HG03442 (cell line): ENCODE data around the gene DTWD2.
"Not testable (repeated sequence)": the region's sequence is repeated elsewhere in the genome, so short reads cannot be mapped to it uniquely, and the experiment has no call there.

ENCODE experiments used
- ATAC-seq: cut with Tn5 transposase; IDR thresholded peaks from one replicate; pipeline ENCODE4 v1.9.1; 2021; ENCODE audit warnings: mild to moderate bottlenecking, moderate library complexity; ENCODE audit not compliant: unreplicated experiment

DTWD2 gene

GRCh38 chr5:118883362-118883761, 105.0 kb downstream of the DTWD2 start:
- ATAC-seq, result peak; percentile 73

DNA sequence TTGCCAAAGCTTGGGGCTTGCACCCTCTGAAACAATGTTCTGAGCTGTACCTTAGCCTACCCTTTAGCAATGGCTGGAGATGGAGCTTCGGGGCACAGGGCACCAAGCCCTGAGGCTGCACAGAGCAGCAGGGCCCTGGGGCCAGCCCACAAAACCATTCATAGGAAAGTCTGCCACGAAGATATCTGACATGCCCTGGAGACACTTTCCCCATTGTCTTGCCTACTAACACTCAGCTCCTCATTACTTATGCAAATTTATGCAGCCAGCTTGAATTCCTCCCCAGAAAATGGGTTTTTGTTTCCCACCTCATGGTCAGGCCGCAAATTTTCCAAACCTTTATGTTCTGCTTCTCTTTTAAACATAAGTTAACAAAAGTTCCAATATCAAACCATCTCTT, 105.7 kb downstream of the DTWD2 start:
- ATAC-seq, result no peak

- not testable (repeated sequence) for ATAC-seq
Measured at GRCh38 chr5:118876852-118877251, 111.5 kb downstream of the DTWD2 start.

DNA sequence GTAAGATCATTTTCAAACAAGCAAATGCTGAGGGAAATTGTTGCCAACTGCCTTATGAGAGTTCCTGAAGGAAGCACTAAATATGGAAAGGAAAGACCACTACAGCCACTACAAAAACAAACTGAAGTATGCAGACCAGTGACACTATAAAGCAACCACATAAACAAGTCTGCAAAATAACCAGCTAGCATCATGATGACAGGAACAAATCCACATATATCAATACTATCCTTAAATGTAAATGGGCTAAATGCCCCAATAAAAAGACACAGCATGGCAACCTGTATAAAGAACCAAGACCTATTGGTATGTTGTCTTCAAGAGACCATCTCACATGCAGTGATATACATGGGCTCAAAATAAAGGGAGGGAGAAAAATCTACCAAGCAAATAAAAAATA, 113.2 kb downstream of the DTWD2 start:
- ATAC-seq, result no peak

- no peak for ATAC-seq
Measured at GRCh38 chr5:118873417-118873816, 114.9 kb downstream of the DTWD2 start.

- no peak for ATAC-seq
Measured at GRCh38 chr5:118863345-118863744, 125.0 kb downstream of the DTWD2 start.

DNA sequence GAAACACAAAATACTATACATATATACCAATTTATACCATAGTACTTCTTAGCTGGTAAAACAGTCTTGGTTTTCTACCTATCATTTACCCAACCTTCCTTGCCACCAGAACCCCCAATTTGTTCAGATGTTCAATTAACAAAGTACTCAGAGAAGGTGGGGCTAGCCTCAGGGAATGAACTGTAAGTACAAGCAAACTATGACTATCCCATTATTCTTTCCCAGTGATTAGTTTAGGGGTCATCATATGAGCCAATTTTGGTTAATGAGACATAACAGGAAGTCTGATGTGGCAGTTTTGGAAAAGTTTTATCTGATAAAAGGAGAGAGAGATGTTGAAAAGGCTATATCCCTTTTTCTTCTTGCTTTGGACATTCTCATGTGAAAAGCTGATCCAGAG, 125.8 kb downstream of the DTWD2 start:
- ATAC-seq, result no peak

DNA sequence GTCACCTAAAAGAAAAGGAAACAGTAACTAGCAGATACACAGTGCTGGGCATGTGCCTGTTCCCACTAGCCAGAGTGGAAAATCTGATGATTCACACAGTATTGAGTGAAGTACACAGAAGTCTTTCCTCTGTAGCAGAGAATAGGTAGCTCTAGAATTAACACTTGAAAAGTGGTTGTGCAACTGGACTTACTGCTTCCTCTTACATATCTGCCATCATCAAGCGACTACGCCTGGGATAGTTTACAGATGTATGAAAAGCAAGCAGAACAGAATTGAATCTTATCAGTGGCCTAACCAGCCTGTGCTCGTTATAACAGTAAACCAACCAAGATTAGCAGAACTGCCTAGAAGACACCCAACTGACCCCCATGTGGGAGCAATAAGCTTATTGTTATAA, 130.6 kb downstream of the DTWD2 start:
- no peak for ATAC-seq

DNA sequence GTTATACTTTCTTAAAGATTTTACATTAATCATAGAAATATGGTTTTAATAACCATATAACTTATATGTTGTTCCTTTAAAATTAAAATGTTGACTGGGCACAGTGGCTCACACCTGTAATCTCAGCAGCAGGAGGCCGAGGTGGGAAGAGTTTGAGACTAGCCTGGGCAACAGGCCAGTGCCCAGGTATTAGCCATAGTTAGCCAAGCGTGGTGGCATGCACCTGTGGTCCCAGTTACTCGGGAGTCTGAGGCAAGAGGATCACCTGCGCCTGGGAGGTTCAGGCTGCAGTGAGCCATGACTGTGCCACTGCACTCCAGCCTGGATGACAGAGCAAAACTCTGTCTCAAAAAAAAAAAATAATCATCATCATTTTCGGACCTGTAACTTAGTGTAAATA, 133.5 kb downstream of the DTWD2 start:
- ATAC-seq, result no peak

GRCh38 chr5:118851785-118852184, 136.6 kb downstream of the DTWD2 start:
- ATAC-seq, result not testable (repeated sequence)

- ATAC-seq, result not testable (repeated sequence)
Measured at GRCh38 chr5:118849507-118849906, 138.8 kb downstream of the DTWD2 start.

- ATAC-seq, result no peak
Measured at GRCh38 chr5:118844351-118844750, 144.0 kb downstream of the DTWD2 start.

DNA sequence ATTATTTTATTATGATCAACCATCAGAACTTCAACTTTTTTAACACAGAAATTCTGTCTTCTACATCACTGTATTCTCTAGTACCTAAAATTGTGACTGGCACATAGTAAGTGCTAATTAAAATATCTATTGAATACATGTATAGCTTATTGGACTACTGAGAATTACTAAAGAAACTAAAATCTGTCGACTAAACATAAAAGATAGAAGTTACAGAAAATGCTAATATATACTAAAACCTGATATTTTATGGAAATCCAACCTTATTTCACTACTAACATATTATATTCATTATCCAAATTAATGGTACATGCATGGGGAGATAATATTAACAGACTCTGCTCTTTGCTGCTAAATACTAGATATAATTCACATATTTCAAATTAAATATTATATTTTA, 153.6 kb downstream of the DTWD2 start:
- no peak for ATAC-seq

DNA sequence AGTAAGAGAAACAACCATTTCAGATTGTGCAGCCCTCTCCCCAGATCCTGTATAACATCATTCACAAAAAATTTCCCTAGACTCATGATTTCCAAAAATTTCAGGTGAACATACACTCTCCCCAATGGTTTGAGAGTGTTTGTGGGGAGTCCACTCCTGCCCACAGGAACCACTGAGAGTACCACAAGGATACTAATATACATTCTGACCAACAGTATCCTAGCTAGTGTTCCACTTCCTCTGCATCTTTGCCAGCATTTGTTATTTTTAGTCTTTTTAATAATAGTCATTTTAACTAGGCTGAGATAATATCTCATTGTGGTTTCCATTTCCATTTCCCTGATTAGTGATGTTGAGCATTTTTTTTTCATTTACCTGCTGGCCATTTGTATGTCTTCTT, 155.4 kb downstream of the DTWD2 start:
- ATAC-seq, result no peak

DNA sequence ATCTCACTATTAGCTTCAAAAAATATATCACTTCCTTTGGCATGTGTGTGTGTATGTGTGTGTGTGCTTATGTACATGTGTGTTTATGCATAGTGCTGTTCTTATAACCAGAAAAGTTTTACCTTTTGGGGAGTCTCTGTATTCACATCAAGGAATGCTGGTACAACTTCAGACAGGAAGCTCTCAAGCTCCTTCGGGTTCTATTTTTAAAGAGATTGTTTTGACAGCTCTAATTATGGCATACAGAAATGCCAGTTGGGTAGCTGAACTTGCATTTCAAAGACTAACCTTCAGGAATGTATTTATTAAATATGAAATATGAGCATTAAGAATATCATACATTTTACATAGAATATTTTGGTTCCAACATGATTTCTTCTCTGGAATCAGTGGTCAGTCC, 163.1 kb downstream of the DTWD2 start:
- ATAC-seq, result no peak

DNA sequence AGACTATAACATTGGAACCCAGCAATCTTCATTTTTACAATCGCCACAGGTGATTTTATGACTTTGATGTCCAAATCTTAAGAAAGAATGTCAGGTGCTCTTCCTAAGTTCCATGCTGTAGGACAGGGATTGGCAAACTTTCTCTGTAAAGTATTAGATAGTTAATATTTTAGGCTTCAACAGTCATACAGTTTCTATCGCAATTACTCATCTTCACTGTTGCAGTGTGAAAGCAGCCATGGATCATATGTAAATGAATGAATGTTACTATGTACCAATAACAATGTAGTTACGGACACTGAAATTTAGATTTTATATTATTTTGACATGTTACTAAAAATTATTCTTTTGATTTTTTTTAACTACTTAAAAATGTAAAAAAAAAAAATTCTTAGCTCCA, 169.7 kb downstream of the DTWD2 start:
- no peak for ATAC-seq

GRCh38 chr5:118808441-118808840, 179.9 kb downstream of the DTWD2 start:
- no peak for ATAC-seq

DNA sequence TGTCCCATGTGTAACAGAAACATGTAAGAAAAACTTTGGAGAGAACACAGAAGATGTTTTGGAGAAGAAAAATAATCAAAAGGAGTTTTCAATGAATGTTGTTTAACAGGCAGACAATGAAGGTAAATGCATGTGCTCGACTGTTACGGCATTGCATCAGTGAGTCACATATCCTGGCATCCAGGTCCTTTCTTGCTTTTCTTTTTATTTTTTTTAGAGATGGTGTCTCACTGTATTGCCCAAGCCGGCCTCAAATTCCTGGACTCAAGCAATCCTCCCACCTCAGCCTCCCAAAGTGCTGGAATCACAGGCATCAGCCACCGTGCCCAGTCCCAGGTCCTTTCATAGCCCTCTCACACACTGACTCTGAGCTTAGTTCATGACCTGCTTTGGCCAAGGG, 181.8 kb downstream of the DTWD2 start:
- no peak for ATAC-seq

DNA sequence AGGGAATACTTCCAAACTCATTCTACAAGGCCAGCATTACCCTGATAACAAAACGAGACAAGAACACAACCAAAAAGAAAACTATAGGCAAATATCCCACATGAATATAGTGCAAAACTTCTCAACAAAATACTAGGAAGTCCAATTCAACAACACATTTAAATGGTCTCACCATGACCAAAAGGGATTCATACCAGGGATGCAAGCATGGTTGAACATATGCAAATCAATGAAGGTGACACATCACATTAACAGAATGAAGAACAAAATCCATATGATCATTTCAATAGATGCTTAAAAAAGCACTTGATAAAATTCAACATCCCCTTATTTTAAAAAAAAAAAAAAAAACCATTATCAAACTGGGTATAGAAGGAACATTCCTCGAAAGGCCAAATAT, 186.0 kb downstream of the DTWD2 start:
- ATAC-seq, result no peak

GRCh38 chr5:118796081-118796480, 192.3 kb downstream of the DTWD2 start:
- no peak for ATAC-seq

DNA sequence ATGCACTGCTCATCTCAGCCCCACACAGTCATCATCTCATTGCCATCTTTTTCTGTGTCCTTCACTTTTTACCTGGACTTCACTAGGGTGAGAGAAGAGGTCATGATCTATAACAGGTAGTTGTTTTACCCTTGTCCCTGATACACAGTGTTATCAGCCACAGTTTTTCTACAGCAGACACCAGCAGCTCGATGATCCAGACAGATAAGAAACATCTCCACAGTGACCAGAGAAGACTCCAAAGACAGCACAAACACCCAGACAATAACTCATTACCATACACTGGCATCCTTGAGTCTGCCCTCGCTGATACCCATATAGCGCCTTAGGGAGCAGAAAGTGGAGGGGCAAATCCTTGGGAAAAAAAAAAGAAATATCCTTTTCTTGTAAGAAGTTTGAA, 194.1 kb downstream of the DTWD2 start:
- no peak for ATAC-seq

GRCh38 chr5:118793652-118794051, 194.7 kb downstream of the DTWD2 start:
- no peak for ATAC-seq

DNA sequence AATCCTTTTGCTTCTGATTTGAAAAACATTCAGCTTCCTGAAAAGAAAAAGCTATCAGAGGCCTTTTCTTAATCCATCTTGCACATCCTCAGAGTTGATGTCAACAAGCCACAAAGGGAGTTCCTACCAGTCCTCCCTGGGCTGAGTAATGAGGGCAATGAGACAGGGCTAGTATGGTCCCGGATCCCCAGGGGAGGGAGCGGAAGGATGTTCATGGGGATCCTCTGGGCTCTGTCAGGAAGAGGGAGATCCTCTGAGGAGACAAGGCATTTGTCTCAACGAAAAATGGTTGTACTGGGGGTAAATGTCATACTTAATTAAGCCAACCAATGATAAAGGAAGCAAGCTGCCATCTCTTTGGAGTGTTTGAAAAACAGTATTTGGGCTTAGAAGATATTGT, 195.3 kb downstream of the DTWD2 start:
- no peak for ATAC-seq
